ENCODE data around the gene CAMK2G.
"Not testable (repeated sequence)": the region's sequence is repeated elsewhere in the genome, so short reads cannot be mapped to it uniquely, and the experiment has no call there.

The CAMK2G gene

GRCh38 chr10:73838008-73838567, 36.3 kb downstream of the CAMK2G start:
- DNase-seq = no peak

GRCh38 chr10:73837072-73837471, 37.3 kb downstream of the CAMK2G start:
- no peak for DNase-seq

GRCh38 chr10:73836427-73836980, 37.9 kb downstream of the CAMK2G start:
- DNase-seq = no peak

- DNase-seq = not testable (repeated sequence)
Measured at GRCh38 chr10:73829090-73829489, 45.3 kb downstream of the CAMK2G start.

- DNase-seq = no peak
Measured at GRCh38 chr10:73828161-73828560, 46.2 kb downstream of the CAMK2G start.

- DNase-seq = no peak
Measured at GRCh38 chr10:73827346-73828089, 46.8 kb downstream of the CAMK2G start.

- DNase-seq = no peak
Measured at GRCh38 chr10:73824146-73824725, 50.1 kb downstream of the CAMK2G start.

- no peak for DNase-seq
Measured at GRCh38 chr10:73823391-73823790, 51.0 kb downstream of the CAMK2G start.

- DNase-seq = no peak
Measured at GRCh38 chr10:73819513-73820093, 54.8 kb downstream of the CAMK2G start.

GRCh38 chr10:73819081-73819480, 55.3 kb downstream of the CAMK2G start:
- DNase-seq = no peak

- DNase-seq = no peak
Measured at GRCh38 chr10:73818402-73818801, 56.0 kb downstream of the CAMK2G start.

GRCh38 chr10:73817826-73818225, 56.5 kb downstream of the CAMK2G start:
- DNase-seq = no peak

- DNase-seq = no peak
Measured at GRCh38 chr10:73816917-73817729, 57.2 kb downstream of the CAMK2G start.

- no peak for DNase-seq
Measured at GRCh38 chr10:73815719-73816030, 58.7 kb downstream of the CAMK2G start.

- peak in 1 of 2 donors; percentile 30 for DNase-seq
Measured at GRCh38 chr10:73814896-73815718, 59.2 kb downstream of the CAMK2G start.

- DNase-seq = no peak
Measured at GRCh38 chr10:73814276-73814895, 60.0 kb downstream of the CAMK2G start.

GRCh38 chr10:73813333-73813732, 61.0 kb downstream of the CAMK2G start:
- no peak for DNase-seq

GRCh38 chr10:73812657-73813056, 61.7 kb downstream of the CAMK2G start:
- no peak for DNase-seq

GRCh38 chr10:73810735-73811465, 63.5 kb downstream of the CAMK2G start:
- DNase-seq = peak; percentile 61 to 66

GRCh38 chr10:73810358-73810734, 64.0 kb downstream of the CAMK2G start:
- DNase-seq = no peak

Measured in CD4-positive, alpha-beta T cell treated with Interleukin-4 for 1 hour (primary cell).